ENCODE measurements around the gene SEC11C.

- TF ChIP-seq CTCF (IDR thresholded peaks at IDR 0.05) (no peak), POLR2A (IDR thresholded peaks at IDR 0.05; ENCODE audit: low read length) (no peak), BHLHE40 (IDR thresholded peaks at IDR 0.05; ENCODE audit: low read depth, low read length) (no peak), NPAS2 (CRISPR knock-in tag; IDR thresholded peaks at IDR 0.05; ENCODE audit: borderline replicate concordance) (no peak), ZFP36 (IDR thresholded peaks at IDR 0.05; ENCODE audit: borderline replicate concordance, partially characterized antibody) (no peak)
These were observed 1.8 kb downstream of the SEC11C start for GRCh38 chr18:59141294-59142068.
